ENCODE measurements around the gene IGF2BP1. TPM values are rescaled to one million over a fixed set of nuclear protein-coding genes. Genes with fewer than 3 reads are reported as not detected.
"Not testable (repeated sequence)": the region's sequence is repeated elsewhere in the genome, so short reads cannot be mapped to it uniquely, and the experiment has no call there.

Gene IGF2BP1
- total and polyA plus RNA-seq, 4 donors, result 1.4 to 7.5 (median 6.5) TPM

DNA sequence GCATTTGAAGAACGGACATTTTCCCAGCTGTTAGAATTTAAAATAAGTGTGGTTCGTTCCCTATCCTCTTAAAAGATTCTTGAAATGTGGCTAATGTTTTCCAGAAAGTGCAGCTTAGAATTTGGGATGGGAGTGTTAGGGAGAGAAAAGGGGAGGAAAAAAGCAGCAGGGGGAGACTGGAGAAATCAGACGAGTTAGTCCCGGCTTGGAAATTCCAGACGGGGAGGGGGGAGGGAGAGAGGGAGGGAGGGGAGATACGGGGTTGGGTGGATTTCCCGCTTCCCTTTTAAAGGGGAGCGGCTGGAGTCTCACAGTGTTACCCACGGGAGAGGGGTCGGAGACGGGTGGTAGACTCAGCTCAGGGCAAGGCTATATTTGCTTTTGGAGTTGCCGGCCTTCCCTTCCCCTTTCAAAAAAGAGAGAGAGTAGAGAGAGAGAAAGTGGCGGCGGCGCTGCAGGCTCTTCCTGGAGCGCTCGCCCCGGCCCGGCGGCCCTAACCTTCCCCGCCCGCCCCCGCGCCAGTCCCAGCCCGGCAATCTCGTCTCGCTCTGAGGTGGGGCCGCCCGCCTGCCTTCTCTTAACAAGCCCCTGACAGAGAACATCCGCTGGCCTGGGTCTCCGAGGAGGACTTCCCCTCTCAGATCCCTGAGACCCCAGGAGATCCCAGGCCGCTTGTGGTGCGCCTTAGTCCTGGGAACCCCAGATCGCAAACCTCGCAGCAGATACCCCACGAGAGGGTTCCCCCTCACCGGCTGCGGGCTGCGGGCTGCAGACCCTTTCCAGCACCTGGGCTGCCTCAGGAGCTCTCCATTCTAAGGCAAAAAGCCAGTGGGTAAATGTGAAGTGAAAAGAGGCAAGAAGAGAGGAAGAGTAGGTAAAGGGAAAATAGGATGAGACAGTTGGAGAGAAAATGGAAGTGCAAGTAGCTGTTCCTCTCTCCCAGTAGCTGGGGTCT is 6.6 kb downstream of the IGF2BP1 start:
- Histone ChIP-seq H3K36me3 (ENCODE audit: control insufficient read depth, insufficient read depth, low read length) (no peaks in the 10 kb centered on the region), H3K27ac (ENCODE audit: low read depth, low read length) (no peak overlapping the region), H3K27me3 (ENCODE audit: control insufficient read depth, insufficient read depth, low read length) (peaks cover 4% of the 10 kb centered on the region), H3K4me1 (ENCODE audit: control insufficient read depth, insufficient read depth, low read length) (peaks cover 10% of the 10 kb centered on the region), H3K4me3 (ENCODE audit: low read depth, low read length) (peak overlapping the region; percentile 45), H3K9me3 (ENCODE audit: control insufficient read depth, insufficient read depth, low read length) (no peaks in the 10 kb centered on the region)
- DNase-seq (ENCODE audit: low read depth in 4 of 6, low spot score in 6 of 6), result peak in 2 of 6 donors; percentile 43 to 60
- WGBS (ENCODE audit: insufficient coverage), result 3% methylated on average over 22 of the region's 39 CpGs

DNA sequence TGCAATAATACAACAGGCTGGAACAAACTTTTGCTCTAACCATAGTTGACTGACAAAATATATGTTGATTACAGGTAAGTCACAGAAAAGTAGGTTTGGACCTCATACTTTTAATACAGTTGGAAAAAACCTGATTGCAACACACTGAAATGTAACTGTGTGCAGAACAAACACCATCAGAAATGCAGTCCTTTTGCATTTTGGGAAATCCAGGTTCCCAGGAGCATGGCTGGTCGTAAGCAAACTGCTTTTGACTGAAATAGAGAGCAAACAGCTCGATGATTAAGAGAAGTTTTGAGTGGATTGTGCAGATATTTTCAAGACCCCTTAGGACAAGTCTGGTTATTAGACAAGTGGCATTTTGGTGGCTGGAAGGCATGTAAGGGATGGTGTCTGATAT is 8.0 kb downstream of the IGF2BP1 start:
- H3K4me3 ChIP-seq (ENCODE audit: low read depth, low read length), result no peak overlapping the region
- peaks cover 4% of the 10 kb centered on the region for H3K4me1 ChIP-seq (ENCODE audit: control insufficient read depth, insufficient read depth, low read length)
- H3K36me3 ChIP-seq (ENCODE audit: control insufficient read depth, insufficient read depth, low read length), result no peaks in the 10 kb centered on the region
- no peak for DNase-seq (ENCODE audit: low read depth in 4 of 6, low spot score in 6 of 6)
- 84% methylated on average over 2 of the region's 2 CpGs for WGBS (ENCODE audit: insufficient coverage)
- H3K27ac ChIP-seq (ENCODE audit: low read depth, low read length), result no peak overlapping the region
- peaks cover 4% of the 10 kb centered on the region for H3K27me3 ChIP-seq (ENCODE audit: control insufficient read depth, insufficient read depth, low read length)
- H3K9me3 ChIP-seq (ENCODE audit: control insufficient read depth, insufficient read depth, low read length), result no peaks in the 10 kb centered on the region

DNA sequence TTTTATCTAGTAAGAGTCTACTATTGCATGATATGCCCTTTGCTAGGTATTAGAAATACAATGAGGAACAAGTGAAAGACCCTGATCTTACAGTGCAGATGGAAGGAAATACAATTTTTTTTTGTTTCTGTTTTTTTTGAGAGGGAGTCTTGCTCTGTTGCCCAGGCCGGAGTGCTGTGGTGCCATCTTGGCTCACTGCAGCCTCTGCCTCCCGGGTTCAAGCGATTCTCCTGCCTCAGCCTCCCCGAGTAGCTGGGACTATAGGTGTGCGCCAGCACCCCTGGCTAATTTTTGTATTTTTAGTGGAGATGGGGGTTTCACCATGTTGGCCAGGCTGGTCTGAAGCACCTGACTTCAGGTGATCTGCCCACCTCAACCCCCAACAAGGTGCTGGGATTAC is 11.7 kb downstream of the IGF2BP1 start:
- not testable (repeated sequence) for H3K4me3 ChIP-seq (ENCODE audit: low read depth, low read length); H3K27ac ChIP-seq (ENCODE audit: low read depth, low read length); H3K9me3 ChIP-seq (ENCODE audit: control insufficient read depth, insufficient read depth, low read length); H3K36me3 ChIP-seq (ENCODE audit: control insufficient read depth, insufficient read depth, low read length); DNase-seq (ENCODE audit: low read depth in 4 of 6, low spot score in 6 of 6); H3K27me3 ChIP-seq (ENCODE audit: control insufficient read depth, insufficient read depth, low read length)
- WGBS (ENCODE audit: insufficient coverage), result 100% methylated on average over 4 of the region's 5 CpGs
- peaks cover 12% of the 10 kb centered on the region for H3K4me1 ChIP-seq (ENCODE audit: control insufficient read depth, insufficient read depth, low read length)

DNA sequence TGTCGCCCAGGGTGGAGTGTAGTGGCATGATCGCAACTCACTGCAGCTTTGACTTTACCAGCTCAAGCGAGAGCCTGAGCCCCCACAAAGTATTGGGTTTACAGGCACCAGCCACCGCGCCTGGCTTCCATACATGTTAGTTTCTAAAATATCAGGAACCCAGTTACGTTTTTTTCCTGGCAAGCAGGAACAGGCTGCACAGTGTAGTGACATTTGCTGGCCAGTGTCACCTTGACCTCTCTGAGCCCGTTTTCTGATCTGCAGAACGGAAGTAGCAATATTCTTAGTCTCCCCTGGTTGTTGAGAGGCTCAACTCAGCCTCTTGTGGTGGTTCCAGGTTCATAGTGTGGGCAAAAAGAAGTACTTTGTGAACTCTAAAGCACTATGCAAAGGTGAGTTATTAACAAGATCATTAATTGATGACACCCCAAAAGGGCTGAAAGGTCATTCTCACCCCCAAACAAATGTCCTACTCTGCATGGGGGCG is 15.6 kb downstream of the IGF2BP1 start:
- no peak for DNase-seq (ENCODE audit: low read depth in 4 of 6, low spot score in 6 of 6)
- Histone ChIP-seq H3K27ac (ENCODE audit: low read depth, low read length) (no peak overlapping the region), H3K27me3 (ENCODE audit: control insufficient read depth, insufficient read depth, low read length) (no peaks in the 10 kb centered on the region), H3K4me1 (ENCODE audit: control insufficient read depth, insufficient read depth, low read length) (peaks cover 34% of the 10 kb centered on the region), H3K9me3 (ENCODE audit: control insufficient read depth, insufficient read depth, low read length) (no peaks in the 10 kb centered on the region), H3K36me3 (ENCODE audit: control insufficient read depth, insufficient read depth, low read length) (peaks cover 7% of the 10 kb centered on the region), H3K4me3 (ENCODE audit: low read depth, low read length) (no peak overlapping the region)
- WGBS (ENCODE audit: insufficient coverage), result 77% methylated on average over 6 of the region's 9 CpGs

DNA sequence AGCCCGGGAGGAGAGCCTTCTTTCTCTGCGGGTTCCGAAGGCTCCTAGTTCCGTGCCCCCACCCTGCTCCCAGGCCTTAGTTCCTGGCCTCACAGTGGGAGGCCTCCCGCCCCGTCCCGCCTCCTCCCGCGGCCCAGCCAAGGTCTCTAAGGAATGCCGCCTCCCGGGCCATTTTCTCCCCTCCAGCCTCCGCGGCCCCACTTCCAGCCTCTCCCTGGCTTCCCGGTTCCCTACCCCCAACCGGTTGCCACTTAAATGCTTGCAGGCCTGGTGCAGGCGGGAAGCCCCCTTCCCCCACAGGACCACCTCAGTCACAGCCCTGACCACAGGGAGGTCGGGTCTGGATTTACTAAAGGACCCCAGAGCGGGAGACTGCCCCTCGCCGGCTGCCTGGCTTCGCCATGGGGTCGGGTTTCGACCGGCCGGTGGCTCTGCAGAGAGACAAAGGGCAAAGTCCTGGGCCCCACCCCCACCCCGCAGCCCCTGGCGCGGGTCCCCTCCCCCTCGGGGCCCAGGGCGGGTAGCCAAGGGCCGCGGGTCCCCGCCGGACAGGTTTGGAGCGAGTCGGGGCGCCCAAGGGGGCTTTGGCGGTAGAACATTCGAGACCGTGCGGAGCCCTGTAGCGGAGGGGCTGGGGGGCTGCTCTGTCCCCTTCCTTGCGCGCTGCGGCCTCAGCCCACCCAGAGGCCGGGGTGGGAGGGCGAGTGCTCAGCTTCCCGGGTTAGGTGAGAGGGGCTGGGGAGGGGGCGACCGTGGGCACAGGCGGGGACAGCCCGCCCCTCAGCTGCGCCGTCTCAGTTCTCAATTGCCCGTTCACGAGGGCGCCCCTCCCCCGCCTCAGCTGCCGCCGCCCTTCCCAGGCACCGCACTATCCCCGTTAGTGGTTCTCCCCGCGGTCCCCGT is 16.4 kb downstream of the IGF2BP1 start:
- peak overlapping the region; percentile 25 for H3K27ac ChIP-seq (ENCODE audit: low read depth, low read length)
- 12% methylated on average over 61 of the region's 65 CpGs for WGBS (ENCODE audit: insufficient coverage)
- peak in 2 of 6 donors; percentile 63 to 65 for DNase-seq (ENCODE audit: low read depth in 4 of 6, low spot score in 6 of 6)
- peaks cover 7% of the 10 kb centered on the region for H3K36me3 ChIP-seq (ENCODE audit: control insufficient read depth, insufficient read depth, low read length)
- peaks cover 34% of the 10 kb centered on the region for H3K4me1 ChIP-seq (ENCODE audit: control insufficient read depth, insufficient read depth, low read length)
- H3K4me3 ChIP-seq (ENCODE audit: low read depth, low read length), result peak overlapping the region; percentile 49
- H3K27me3 ChIP-seq (ENCODE audit: control insufficient read depth, insufficient read depth, low read length), result no peaks in the 10 kb centered on the region
- no peaks in the 10 kb centered on the region for H3K9me3 ChIP-seq (ENCODE audit: control insufficient read depth, insufficient read depth, low read length)

DNA sequence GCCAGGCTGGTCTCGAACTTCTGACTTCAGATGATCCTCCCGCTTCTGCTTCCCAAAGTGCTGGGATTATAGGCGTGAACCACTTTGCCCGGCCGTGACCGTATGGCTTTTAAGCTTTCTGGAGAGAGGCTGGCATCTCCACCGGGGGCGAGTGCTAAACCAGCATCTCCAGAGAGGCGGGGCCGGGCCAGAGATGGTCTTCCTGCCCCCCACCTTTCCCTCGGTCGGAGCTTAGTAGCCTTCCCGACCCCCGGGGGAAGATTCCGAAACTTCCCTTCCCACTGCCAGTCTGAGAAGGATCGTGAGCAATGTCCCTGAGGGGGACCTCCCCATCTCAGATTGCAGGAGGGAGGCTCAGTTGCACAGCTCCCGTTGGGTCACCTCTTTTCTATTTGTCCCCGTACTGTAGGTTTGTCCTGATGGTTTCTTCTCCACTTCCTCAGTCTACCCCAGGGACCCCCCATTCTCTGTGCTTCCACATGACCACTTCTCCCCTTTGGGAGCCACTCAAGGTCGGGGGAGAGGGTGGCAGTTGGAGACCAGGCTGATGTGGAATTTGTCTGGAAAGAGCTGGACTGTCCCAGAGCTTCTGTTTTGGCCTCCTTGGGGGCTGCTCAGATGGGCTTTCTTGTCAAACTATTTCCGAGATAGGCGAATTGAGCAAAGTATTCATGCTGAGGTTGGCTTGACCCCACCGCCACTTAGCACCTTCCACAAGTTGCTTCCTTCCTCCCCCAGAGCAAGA is 18.2 kb downstream of the IGF2BP1 start:
- Histone ChIP-seq H3K27ac (ENCODE audit: low read depth, low read length) (no peak overlapping the region), H3K9me3 (ENCODE audit: control insufficient read depth, insufficient read depth, low read length) (no peaks in the 10 kb centered on the region), H3K36me3 (ENCODE audit: control insufficient read depth, insufficient read depth, low read length) (peaks cover 7% of the 10 kb centered on the region), H3K4me3 (ENCODE audit: low read depth, low read length) (no peak overlapping the region), H3K4me1 (ENCODE audit: control insufficient read depth, insufficient read depth, low read length) (peaks cover 34% of the 10 kb centered on the region), H3K27me3 (ENCODE audit: control insufficient read depth, insufficient read depth, low read length) (no peaks in the 10 kb centered on the region)
- 89% methylated on average over 10 of the region's 22 CpGs for WGBS (ENCODE audit: insufficient coverage)
- no peak for DNase-seq (ENCODE audit: low read depth in 4 of 6, low spot score in 6 of 6)

DNA sequence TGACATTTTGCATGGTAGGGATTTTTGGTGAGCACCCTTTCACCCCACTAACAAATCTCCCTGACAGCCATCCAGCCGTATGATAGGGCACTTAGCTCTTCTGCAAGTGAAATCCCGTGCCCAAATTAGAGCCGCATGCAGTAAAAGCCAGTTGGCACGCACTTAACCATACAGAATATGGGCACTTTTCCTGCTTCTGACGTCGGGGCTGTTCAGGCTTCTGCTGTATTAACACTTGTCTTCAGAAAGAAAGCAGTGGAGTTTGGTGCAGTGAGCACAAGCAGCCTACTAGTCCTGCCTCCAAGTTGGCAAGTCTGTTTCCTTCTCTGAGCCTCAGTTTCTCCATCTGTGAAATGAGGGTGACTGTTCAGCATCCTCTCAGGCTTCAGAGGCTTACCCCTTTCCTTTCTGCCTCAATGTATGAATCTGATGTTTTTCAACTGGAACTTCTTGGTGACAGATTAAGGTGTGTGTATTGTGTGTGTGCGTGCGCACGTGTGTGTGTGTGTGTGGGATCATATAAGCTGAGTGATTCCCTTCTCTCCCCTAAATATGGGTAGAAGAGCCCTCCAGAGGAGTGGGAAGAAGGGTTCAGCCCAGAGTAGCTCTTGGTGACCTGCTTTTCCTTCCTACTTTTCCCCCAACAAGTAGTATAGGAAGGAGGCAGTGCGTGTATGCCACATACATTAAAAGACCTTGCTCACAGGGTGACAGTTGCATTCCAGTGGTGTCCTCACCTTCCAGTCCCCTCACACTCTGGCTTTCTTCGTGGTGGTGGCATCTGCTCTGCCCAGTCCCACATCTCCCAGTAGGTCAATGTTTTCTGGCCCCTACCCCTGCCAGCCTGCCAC is 19.0 kb downstream of the IGF2BP1 start:
- DNase-seq (ENCODE audit: low read depth in 4 of 6, low spot score in 6 of 6), result peak in 1 of 6 donors; percentile 85
- WGBS (ENCODE audit: insufficient coverage), result 38% methylated on average over 5 of the region's 11 CpGs
- Histone ChIP-seq H3K9me3 (ENCODE audit: control insufficient read depth, insufficient read depth, low read length) (no peaks in the 10 kb centered on the region), H3K27me3 (ENCODE audit: control insufficient read depth, insufficient read depth, low read length) (no peaks in the 10 kb centered on the region), H3K36me3 (ENCODE audit: control insufficient read depth, insufficient read depth, low read length) (peaks cover 7% of the 10 kb centered on the region), H3K27ac (ENCODE audit: low read depth, low read length) (peak overlapping the region; percentile 43), H3K4me1 (ENCODE audit: control insufficient read depth, insufficient read depth, low read length) (peaks cover 34% of the 10 kb centered on the region), H3K4me3 (ENCODE audit: low read depth, low read length) (no peak overlapping the region)

DNA sequence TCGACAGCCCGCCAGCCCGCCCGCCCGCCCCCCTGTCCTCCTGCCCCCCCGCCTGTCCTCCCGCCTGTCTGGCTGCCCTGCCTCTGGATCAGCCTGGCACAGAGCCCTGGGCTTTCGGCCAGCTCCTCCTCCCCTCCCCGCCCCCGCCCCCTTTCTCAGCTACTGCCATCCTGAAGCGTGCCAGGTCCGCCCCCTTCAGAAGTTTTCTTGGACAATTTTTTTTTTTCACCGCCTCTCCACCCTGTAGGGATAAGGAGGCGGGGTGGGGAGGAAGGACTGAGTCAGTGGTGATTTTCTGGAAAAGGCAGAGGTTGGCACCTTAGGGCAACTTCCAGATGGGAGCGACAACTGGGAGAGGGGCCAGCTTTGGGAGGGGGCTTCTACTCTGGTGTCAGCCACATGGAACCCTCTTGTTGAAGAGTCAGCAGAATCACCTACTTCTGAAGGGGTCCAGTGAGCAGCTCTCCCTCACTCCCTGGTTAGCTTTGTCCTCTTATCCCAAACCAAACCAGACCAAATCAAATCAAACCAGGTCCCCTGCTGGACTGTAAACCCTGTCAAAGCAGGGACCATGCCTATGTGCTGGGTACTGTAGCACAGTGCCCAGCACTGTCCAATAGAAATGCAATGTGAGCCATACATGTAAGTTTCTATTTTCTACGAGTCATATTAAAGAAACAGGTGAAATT is 19.7 kb downstream of the IGF2BP1 start:
- 13% methylated on average over 3 of the region's 16 CpGs for WGBS (ENCODE audit: insufficient coverage)

More for the DNA sequence above, 19.7 kb downstream of the IGF2BP1 start:
- Histone ChIP-seq H3K27ac (ENCODE audit: low read depth, low read length) (peak overlapping the region; percentile 68), H3K4me3 (ENCODE audit: low read depth, low read length) (no peak overlapping the region), H3K4me1 (ENCODE audit: control insufficient read depth, insufficient read depth, low read length) (peaks cover 34% of the 10 kb centered on the region), H3K27me3 (ENCODE audit: control insufficient read depth, insufficient read depth, low read length) (no peaks in the 10 kb centered on the region), H3K36me3 (ENCODE audit: control insufficient read depth, insufficient read depth, low read length) (peaks cover 7% of the 10 kb centered on the region), H3K9me3 (ENCODE audit: control insufficient read depth, insufficient read depth, low read length) (no peaks in the 10 kb centered on the region)
- DNase-seq (ENCODE audit: low read depth in 4 of 6, low spot score in 6 of 6), result peak in 2 of 6 donors; percentile 80 to 89

Data from spinal cord (tissue), 10 donors.